GM08714 (cell line): ENCODE data around the gene DFFA.

Source experiments
- H3K4me3 ChIP-seq: fragments of 200-500 bp; sonication (Bioruptor generic); 2 replicates; pipeline ENCODE4 v1.5.1; 2014; ENCODE audit warnings: mild to moderate bottlenecking, low read length, inconsistent platforms
- ZNF274 ChIP-seq: IDR thresholded peaks from 2 replicates; pipeline ENCODE4 v1.6.1; 2012; ENCODE audit warnings: mild to moderate bottlenecking, low read depth, low read length

Gene DFFA

GRCh38 chr1:10490286-10490970 is 18.1 kb upstream of the DFFA start:
- TF ChIP-seq ZNF274, result no peak
- H3K4me3 ChIP-seq, result no peak overlapping the region

- no peak for TF ChIP-seq ZNF274
- H3K4me3 ChIP-seq, result no peak overlapping the region
Measured at GRCh38 chr1:10489291-10490055, 17.1 kb upstream of the DFFA start.

- TF ChIP-seq ZNF274, result no peak
- no peak overlapping the region for H3K4me3 ChIP-seq
Measured at GRCh38 chr1:10484521-10484920, 12.2 kb upstream of the DFFA start.

- TF ChIP-seq ZNF274, result no peak
- H3K4me3 ChIP-seq, result no peak overlapping the region
Measured at GRCh38 chr1:10480614-10481013, 8.3 kb upstream of the DFFA start.

- no peak overlapping the region for H3K4me3 ChIP-seq
- no peak for TF ChIP-seq ZNF274
Measured at GRCh38 chr1:10479296-10479695, 7.0 kb upstream of the DFFA start.

- TF ChIP-seq ZNF274, result no peak
Measured at GRCh38 chr1:10475510-10475909, 3.2 kb upstream of the DFFA start.

GRCh38 chr1:10474613-10475507 is 2.5 kb upstream of the DFFA start, which contains the start of gene PEX14:
TSS of gene PEX14 (plus strand) at chr1:10474950. CDS start at chr1:10474967, 17 bp downstream.
- no peak for TF ChIP-seq ZNF274
- H3K4me3 ChIP-seq, result peak within 1 kb of the TSS; percentile 92

More at GRCh38 chr1:10475510-10475909, 3.2 kb upstream of the DFFA start:
- peak overlapping the region; percentile 92 for H3K4me3 ChIP-seq

- H3K4me3 ChIP-seq, result peak overlapping the region; percentile 92; the same call in 1 of the 2 replicates
Measured at GRCh38 chr1:10474309-10474612, 1.9 kb upstream of the DFFA start.

- no peak for TF ChIP-seq ZNF274
- H3K4me3 ChIP-seq, result no peak overlapping the region
Measured at GRCh38 chr1:10473145-10473765, 926 bp upstream of the DFFA start.

- TF ChIP-seq ZNF274, result no peak
- H3K4me3 ChIP-seq, result peak overlapping the region; percentile 85
Measured at GRCh38 chr1:10471411-10472219, 714 bp downstream of the DFFA start.

- no peak overlapping the region for H3K4me3 ChIP-seq
- TF ChIP-seq ZNF274, result no peak
Measured at GRCh38 chr1:10470043-10470442, 2.3 kb downstream of the DFFA start.

GRCh38 chr1:10467078-10467477 is 5.3 kb downstream of the DFFA start:
- TF ChIP-seq ZNF274, result no peak
- H3K4me3 ChIP-seq, result no peak overlapping the region

- no peak overlapping the region for H3K4me3 ChIP-seq
- no peak for TF ChIP-seq ZNF274
Measured at GRCh38 chr1:10459184-10459583, 13.1 kb downstream of the DFFA start.
